Activated CD4-positive, alpha-beta memory T cell treated with anti-CD3 and anti-CD28 coated beads for 36 hours (primary cell): ENCODE measurements around the gene POU2F1. TPM values are rescaled to one million over a fixed set of nuclear protein-coding genes. Genes with fewer than 3 reads are reported as not detected.

Experiments used
- CTCF ChIA-PET: fragments of 350-600 bp; sonication (Branson Sonifier 250); formaldehyde crosslinking; loops from one replicate; lab custom pipeline; 2021; ENCODE audit warnings: antibody characterized with exemption, inconsistent platforms; lab: Charles Lee
- POLR2A ChIA-PET: fragments of 350-600 bp; sonication (Branson Sonifier 250); formaldehyde crosslinking; loops from one replicate; lab custom pipeline; 2021; ENCODE audit warnings: antibody characterized with exemption; lab: Charles Lee
- DNase-seq: peaks from one replicate; pipeline ENCODE4 v3.0.0-alpha.2; 2020
- H3K27ac Mint-ChIP-seq: one replicate; pipeline ENCODE4 v1.8.0; 2021; ENCODE audit warnings: mixed read lengths
- H3K27me3 Mint-ChIP-seq: one replicate; pipeline ENCODE4 v1.8.0; 2021; ENCODE audit warnings: mixed read lengths
- H3K36me3 Mint-ChIP-seq: one replicate; pipeline ENCODE4 v1.8.0; 2021; ENCODE audit warnings: mixed read lengths
- H3K4me1 Mint-ChIP-seq: one replicate; pipeline ENCODE4 v1.8.0; 2021; ENCODE audit warnings: low read depth, mixed read lengths
- H3K4me3 Mint-ChIP-seq: one replicate; pipeline ENCODE4 v1.8.0; 2021; ENCODE audit warnings: mild to moderate bottlenecking, mixed read lengths
- H3K9me3 Mint-ChIP-seq: one replicate; pipeline ENCODE4 v1.8.0; 2021; ENCODE audit warnings: mixed read lengths
- intact Hi-C: fragments of 100-400 bp; cut with micrococcal nuclease; formaldehyde crosslinking; loops from one replicate; pipeline ENCODE4 v1.15.1; 2023
- total RNA-seq, 2 experiments: library from RNA; stranded (reverse); gene quantifications; one replicate each; pipeline ENCODE4 v1.2.3, GENCODE V29; 2021

Gene POU2F1
- total RNA-seq, 2 experiments from 2014 or later = 17.7 to 20.1 TPM

- Mint-ChIP-seq H3K4me1 (peaks cover 40% of the 10 kb centered on the region), H3K4me3 (no peak overlapping the region), H3K9me3 (peaks cover 33% of the 10 kb centered on the region), H3K36me3 (peaks cover 30% of the 10 kb centered on the region), H3K27me3 (peaks cover 5% of the 10 kb centered on the region), H3K27ac (peak overlapping the region; percentile 52)
- intact Hi-C loops = loop anchor here (5.0 kb wide), 2 partner anchors 119 to 139 kb away; no protein-coding TSS in a partner anchor
- ChIA-PET CTCF (interaction anchor here (1.2 to 1.5 kb wide), 4 partner anchors 13 to 334 kb away, joined by 3 to 7 read pairs (median 3); partner anchors contain the start of gene POU2F1), POLR2A (interaction anchor here (1.3 kb wide), 1 partner anchor 14 kb away, joined by 3 read pairs; no protein-coding TSS in a partner anchor)
- peak; percentile 32 for DNase-seq
These were observed 14.4 kb upstream of the POU2F1 start for GRCh38 chr1:167206166-167206835.

GRCh38 chr1:167207940-167208623, 12.6 kb upstream of the POU2F1 start:
- POLR2A ChIA-PET = interaction anchor here (1.1 to 1.2 kb wide), 3 partner anchors 12 to 104 kb away, joined by 4 to 11 read pairs (median 9); partner anchors contain the start of gene POU2F1

GRCh38 chr1:167208624-167208976, 12.1 kb upstream of the POU2F1 start:
- H3K9me3 Mint-ChIP-seq = peaks cover 33% of the 10 kb centered on the region
- ChIA-PET CTCF (interaction anchor here (1.2 kb wide), 1 partner anchor 12 kb away, joined by 6 read pairs; the partner anchor contains the start of gene POU2F1), POLR2A (interaction anchor here (1.1 to 1.2 kb wide), 3 partner anchors 11 to 104 kb away, joined by 4 to 11 read pairs (median 9); partner anchors contain the start of gene POU2F1)
- H3K4me3 Mint-ChIP-seq = no peak overlapping the region
- DNase-seq = no peak
- peak overlapping the region; percentile 95 for H3K27ac Mint-ChIP-seq
- intact Hi-C loops = loop anchor here (1.0 to 5.0 kb wide), 4 partner anchors 8 to 141 kb away; partner anchors contain the start of gene POU2F1
- peaks cover 31% of the 10 kb centered on the region for H3K36me3 Mint-ChIP-seq
- peaks cover 5% of the 10 kb centered on the region for H3K27me3 Mint-ChIP-seq
- H3K4me1 Mint-ChIP-seq = peaks cover 38% of the 10 kb centered on the region

More at GRCh38 chr1:167207940-167208623, 12.6 kb upstream of the POU2F1 start:
- intact Hi-C loops = loop anchor here (1.0 to 5.0 kb wide), 4 partner anchors 8 to 141 kb away; partner anchors contain the start of gene POU2F1
- H3K27ac Mint-ChIP-seq = peak overlapping the region; percentile 95
- H3K9me3 Mint-ChIP-seq = peaks cover 33% of the 10 kb centered on the region
- H3K4me1 Mint-ChIP-seq = peaks cover 38% of the 10 kb centered on the region
- H3K27me3 Mint-ChIP-seq = peaks cover 5% of the 10 kb centered on the region
- CTCF ChIA-PET = interaction anchor here (1.2 kb wide), 1 partner anchor 13 kb away, joined by 6 read pairs; the partner anchor contains the start of gene POU2F1
- no peak overlapping the region for H3K4me3 Mint-ChIP-seq
- peaks cover 31% of the 10 kb centered on the region for H3K36me3 Mint-ChIP-seq
- DNase-seq = no peak

GRCh38 chr1:167209044-167209443, 11.6 kb upstream of the POU2F1 start:
- H3K4me3 Mint-ChIP-seq = no peak overlapping the region
- peaks cover 38% of the 10 kb centered on the region for H3K4me1 Mint-ChIP-seq
- DNase-seq = no peak
- H3K27ac Mint-ChIP-seq = peak overlapping the region; percentile 95
- ChIA-PET CTCF (interaction anchor here (2.0 to 3.6 kb wide), 2 partner anchors 11 to 143 kb away, joined by 8 to 32 read pairs; partner anchors contain the start of gene POU2F1), POLR2A (interaction anchor here (1.4 kb wide), 1 partner anchor 11 kb away, joined by 9 read pairs; the partner anchor contains the start of gene POU2F1)
- H3K9me3 Mint-ChIP-seq = peaks cover 33% of the 10 kb centered on the region
- H3K27me3 Mint-ChIP-seq = peaks cover 9% of the 10 kb centered on the region
- intact Hi-C loops = loop anchor here (5.0 kb wide), 2 partner anchors 122 to 142 kb away; no protein-coding TSS in a partner anchor
- H3K36me3 Mint-ChIP-seq = peaks cover 31% of the 10 kb centered on the region

- POLR2A ChIA-PET = interaction anchor here (1.5 kb wide), 1 partner anchor 9 kb away, joined by 12 read pairs; the partner anchor contains the start of gene POU2F1
- peak; percentile 20 for DNase-seq
- Mint-ChIP-seq H3K27me3 (peaks cover 6% of the 10 kb centered on the region), H3K4me3 (no peak overlapping the region), H3K9me3 (peaks cover 26% of the 10 kb centered on the region), H3K27ac (peak overlapping the region; percentile 59), H3K4me1 (peaks cover 34% of the 10 kb centered on the region), H3K36me3 (peaks cover 24% of the 10 kb centered on the region)
- CTCF ChIA-PET = interaction anchor here (0.9 to 3.6 kb wide), 4 partner anchors 9 to 301 kb away, joined by 3 to 32 read pairs (median 6); partner anchors contain the start of gene POU2F1
- intact Hi-C loops = no loop called here
These were observed 9.6 kb upstream of the POU2F1 start for GRCh38 chr1:167210966-167211674.

GRCh38 chr1:167212025-167212424, 8.7 kb upstream of the POU2F1 start:
- Mint-ChIP-seq H3K4me1 (peaks cover 26% of the 10 kb centered on the region), H3K9me3 (peaks cover 29% of the 10 kb centered on the region), H3K4me3 (no peak overlapping the region), H3K27me3 (peaks cover 6% of the 10 kb centered on the region), H3K27ac (no peak overlapping the region), H3K36me3 (peaks cover 24% of the 10 kb centered on the region)
- intact Hi-C loops = no loop called here
- no peak for DNase-seq
- POLR2A ChIA-PET = interaction anchor here (1.5 kb wide), 1 partner anchor 8 kb away, joined by 12 read pairs; the partner anchor contains the start of gene POU2F1
- CTCF ChIA-PET = interaction anchor here (0.9 to 3.6 kb wide), 2 partner anchors 8 to 145 kb away, joined by 3 to 32 read pairs; partner anchors contain the start of gene POU2F1

- Mint-ChIP-seq H3K27ac (no peak overlapping the region), H3K4me1 (peaks cover 20% of the 10 kb centered on the region), H3K9me3 (peaks cover 3% of the 10 kb centered on the region), H3K36me3 (peaks cover 6% of the 10 kb centered on the region), H3K27me3 (peaks cover 5% of the 10 kb centered on the region), H3K4me3 (no peak overlapping the region)
- CTCF ChIA-PET = interaction anchor here (1.0 kb wide), 1 partner anchor 157 kb away, joined by 3 read pairs; no protein-coding TSS in a partner anchor
- intact Hi-C loops = no loop called here
- no peak for DNase-seq
- POLR2A ChIA-PET = no interaction called here
These were observed 3.9 kb upstream of the POU2F1 start for GRCh38 chr1:167216809-167217208.

GRCh38 chr1:167219194-167219593, 1.5 kb upstream of the POU2F1 start:
- peaks cover 40% of the 10 kb centered on the region for H3K4me1 Mint-ChIP-seq
- ChIA-PET CTCF (interaction anchor here (0.8 to 3.4 kb wide), 16 partner anchors 8 to 315 kb away, joined by 3 to 44 read pairs (median 10); no protein-coding TSS in a partner anchor), POLR2A (interaction anchor here (0.6 to 2.4 kb wide), 11 partner anchors 8 to 1049 kb away, joined by 3 to 14 read pairs (median 5); no protein-coding TSS in a partner anchor)
- H3K27ac Mint-ChIP-seq = peak overlapping the region; percentile 98
- H3K9me3 Mint-ChIP-seq = peaks cover 3% of the 10 kb centered on the region
- H3K36me3 Mint-ChIP-seq = peaks cover 9% of the 10 kb centered on the region
- H3K27me3 Mint-ChIP-seq = peaks cover 1% of the 10 kb centered on the region
- DNase-seq = no peak
- intact Hi-C loops = no loop called here
- peak overlapping the region; percentile 95 for H3K4me3 Mint-ChIP-seq

GRCh38 chr1:167219646-167220536, 795 bp upstream of the POU2F1 start:
- peaks cover 3% of the 10 kb centered on the region for H3K9me3 Mint-ChIP-seq
- peaks cover 9% of the 10 kb centered on the region for H3K36me3 Mint-ChIP-seq

More at GRCh38 chr1:167219646-167220536, 795 bp upstream of the POU2F1 start:
- Mint-ChIP-seq H3K4me3 (peak overlapping the region; percentile 95), H3K4me1 (peaks cover 38% of the 10 kb centered on the region), H3K27ac (peak overlapping the region; percentile 98), H3K27me3 (peaks cover 1% of the 10 kb centered on the region)
- peak; percentile 93 for DNase-seq
- CTCF ChIA-PET = interaction anchor here (0.6 to 3.4 kb wide), 49 partner anchors 9 to 1067 kb away, joined by 3 to 44 read pairs (median 4); partner anchors contain the start of genes CD247, CREG1, DCAF6 and TADA1
- POLR2A ChIA-PET = interaction anchor here (0.6 to 2.4 kb wide), 18 partner anchors 9 to 1049 kb away, joined by 3 to 14 read pairs (median 4); partner anchors contain the start of genes CD247 and POGK
- intact Hi-C loops = loop anchor here (1.0 to 5.0 kb wide), 13 partner anchors 12 to 717 kb away; partner anchors contain the start of genes CREG1, DCAF6, GPA33 and MPC2
